Measurements from ENCODE around the gene AZU1. TPM values are rescaled to one million over a fixed set of nuclear protein-coding genes. Genes with fewer than 3 reads are reported as not detected.

AZU1 gene
- total RNA-seq, 4 donors from 2014 or later = not detected

- Histone ChIP-seq H3K27ac (no peak overlapping the region), H3K9me3 (no peaks in the 10 kb centered on the region), H3K4me3 (no peak overlapping the region), H3K27me3 (no peaks in the 10 kb centered on the region), H3K36me3 (peaks cover 0 to 56% of the 10 kb centered on the region in 2 donors), H3K4me1 (no peaks in the 10 kb centered on the region)
- TF ChIP-seq CTCF (IDR thresholded peaks at IDR 0.05 in 4 of 5, conservative IDR thresholded peaks at IDR 0.05 in 1 of 5) (no peak), POLR2A (IDR thresholded peaks at IDR 0.05) (no peak)
- in situ Hi-C loops (cut with MboI; ENCODE audit: low sequenced_read_pairs in 4 of 4) (no loop called here), intact Hi-C loops (cut with DNase I; ENCODE audit: low total_unique reads) (no loop called here)
- no peak for DNase-seq
- ATAC-seq = no peak
Observed at GRCh38 chr19:811506-812048, 16.1 kb upstream of the AZU1 start.

- TF ChIP-seq CTCF (IDR thresholded peaks at IDR 0.05 in 4 of 5, conservative IDR thresholded peaks at IDR 0.05 in 1 of 5) (no peak), POLR2A (IDR thresholded peaks at IDR 0.05) (no peak)
- no peaks in the 10 kb centered on the region for H3K27me3 ChIP-seq
- no peak for ATAC-seq
- peaks cover 0 to 49% of the 10 kb centered on the region in 2 donors for H3K36me3 ChIP-seq
- no peaks in the 10 kb centered on the region for H3K4me1 ChIP-seq
- H3K9me3 ChIP-seq = no peaks in the 10 kb centered on the region
- no peak overlapping the region for H3K27ac ChIP-seq
- in situ Hi-C loops (cut with MboI; ENCODE audit: low sequenced_read_pairs in 4 of 4) (no loop called here), intact Hi-C loops (cut with DNase I; ENCODE audit: low total_unique reads) (no loop called here)
- DNase-seq = no peak
- H3K4me3 ChIP-seq = no peak overlapping the region
Observed at GRCh38 chr19:812049-812746, 15.4 kb upstream of the AZU1 start.

DNA sequence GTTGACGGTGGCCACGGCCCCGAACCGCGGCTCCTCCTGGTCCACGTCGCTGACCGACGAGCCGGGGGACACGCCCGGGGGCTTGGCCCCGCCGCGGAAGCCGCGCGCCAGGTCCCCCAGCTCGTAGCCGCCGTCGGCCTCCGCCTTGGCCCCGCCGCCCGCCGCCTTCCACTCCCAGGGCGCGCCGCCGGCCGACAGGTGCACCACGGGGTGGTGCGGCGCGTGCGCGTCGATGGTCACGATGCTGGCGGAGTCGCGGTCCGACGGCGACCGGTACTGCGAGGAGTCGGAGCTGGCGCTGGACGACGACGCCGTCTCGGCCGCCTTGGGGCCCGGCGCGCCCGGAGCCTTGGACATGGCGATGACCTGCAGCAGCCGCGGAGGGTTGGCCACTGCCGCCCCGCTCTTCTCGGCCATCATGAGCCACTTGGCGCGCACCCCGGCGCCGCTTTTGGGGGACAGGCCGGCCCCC is 14.9 kb upstream of the AZU1 start:
- no peak overlapping the region for H3K27ac ChIP-seq
- ATAC-seq (no peak), DNase-seq (no peak)
- no peak overlapping the region for H3K4me3 ChIP-seq
- no peaks in the 10 kb centered on the region for H3K27me3 ChIP-seq
- H3K36me3 ChIP-seq = peaks cover 0 to 44% of the 10 kb centered on the region in 2 donors
- intact Hi-C loops (cut with DNase I; ENCODE audit: low total_unique reads) = no loop called here
- H3K9me3 ChIP-seq = no peaks in the 10 kb centered on the region
- TF ChIP-seq POLR2A (IDR thresholded peaks at IDR 0.05) (no peak), CTCF (IDR thresholded peaks at IDR 0.05 in 4 of 5, conservative IDR thresholded peaks at IDR 0.05 in 1 of 5) (no peak)
- no peaks in the 10 kb centered on the region for H3K4me1 ChIP-seq
- in situ Hi-C loops (cut with MboI; ENCODE audit: low sequenced_read_pairs in 4 of 4) = no loop called here

- DNase-seq (no peak), ATAC-seq (no peak)
- intact Hi-C loops (cut with DNase I; ENCODE audit: low total_unique reads) (no loop called here), in situ Hi-C loops (cut with MboI; ENCODE audit: low sequenced_read_pairs in 4 of 4) (no loop called here)
- Histone ChIP-seq H3K27ac (no peak overlapping the region), H3K36me3 (peaks cover 0 to 36% of the 10 kb centered on the region in 2 donors), H3K9me3 (no peaks in the 10 kb centered on the region), H3K27me3 (no peaks in the 10 kb centered on the region), H3K4me1 (no peaks in the 10 kb centered on the region), H3K4me3 (no peak overlapping the region)
- TF ChIP-seq CTCF (IDR thresholded peaks at IDR 0.05 in 4 of 5, conservative IDR thresholded peaks at IDR 0.05 in 1 of 5) = no peak
- TF ChIP-seq POLR2A (IDR thresholded peaks at IDR 0.05) = no peak
Observed at GRCh38 chr19:813219-814151, 14.2 kb upstream of the AZU1 start.

All from gastrocnemius medialis (tissue), 4 donors.